ENCODE data around the gene FGGY. TPM values are rescaled to one million over a fixed set of nuclear protein-coding genes. Genes with fewer than 3 reads are reported as not detected.

FGGY gene
- total RNA-seq, 1 experiment from 2014 or later, result 14.6 TPM

GRCh38 chr1:59436637-59437036, 139.7 kb downstream of the FGGY start:
- Histone ChIP-seq H2BK15ac (ENCODE audit: low read depth, low read length) (no peak overlapping the region), H3K79me2 (ENCODE audit: insufficient read depth, low read length) (no peaks in the 10 kb centered on the region), H3K9ac (ENCODE audit: extremely low read depth, insufficient read length, low read length) (no peak overlapping the region), H3K14ac (ENCODE audit: insufficient read depth, low read length) (no peak overlapping the region), H2BK20ac (ENCODE audit: low read depth, low read length, poor library complexity, severe bottlenecking) (no peak overlapping the region), H3K4ac (ENCODE audit: low read depth, low read length) (no peak overlapping the region), H3T11ph (ENCODE audit: low read length) (no peak overlapping the region), H4K5ac (ENCODE audit: insufficient read length, low read depth, low read length) (no peak overlapping the region), H3K18ac (ENCODE audit: insufficient read length, low read depth, low read length) (no peak overlapping the region), H4K91ac (ENCODE audit: insufficient read length, low read depth, low read length) (no peak overlapping the region), H3K27me3 (ENCODE audit: insufficient read depth, low read length) (no peaks in the 10 kb centered on the region), H3K23me2 (ENCODE audit: insufficient read length, low read depth, low read length, poor library complexity, severe bottlenecking) (no peaks in the 10 kb centered on the region), H2AK5ac (ENCODE audit: insufficient read length, low read length) (no peak overlapping the region), H4K20me1 (ENCODE audit: control insufficient read depth, insufficient read depth, insufficient read length) (no peaks in the 10 kb centered on the region), H2BK12ac (ENCODE audit: insufficient read length, low read depth, low read length) (no peak overlapping the region), H3K9me3 (ENCODE audit: control insufficient read depth, low read depth, low read length) (no peaks in the 10 kb centered on the region), H3K4me2 (ENCODE audit: insufficient read depth, insufficient read length, low read length) (no peak overlapping the region), H4K8ac (replicated peaks; ENCODE audit: insufficient read length, low read depth, low read length) (no peak overlapping the region), H2AFZ (ENCODE audit: low read length) (no peak overlapping the region), H2BK120ac (ENCODE audit: low read depth, low read length, poor library complexity, severe bottlenecking) (no peak overlapping the region), H3K79me1 (ENCODE audit: insufficient read depth, low read depth, low read length, poor library complexity, severe bottlenecking) (no peaks in the 10 kb centered on the region), H3K23ac (ENCODE audit: insufficient read length, low read depth, low read length) (no peak overlapping the region), H3K27ac (ENCODE audit: insufficient read length, low read depth, low read length) (no peak overlapping the region), H3K4me1 (ENCODE audit: insufficient read depth, low read length) (peaks cover 2% of the 10 kb centered on the region), H2BK5ac (ENCODE audit: insufficient read length, low read length) (no peak overlapping the region), H3K56ac (ENCODE audit: insufficient read length, low read depth, low read length) (no peak overlapping the region)
- 0 out of 7 replicates have a peak overlapping the region, but pooled peaks of 1 of the 3 experiments have one; percentile 8 for H3K27ac Mint-ChIP-seq
- no peaks in the 10 kb centered on the region for H3K36me3 Mint-ChIP-seq (ENCODE audit: insufficient read depth in 1 of 3, low read depth in 3 of 3)
- WGBS (ENCODE audit: extremely low coverage, insufficient read length, low lambda C conversion rate), result no CpG with 5 or more reads among the region's 2 CpGs
- no peaks in the 10 kb centered on the region for H3K9me3 Mint-ChIP-seq
- no peaks in the 10 kb centered on the region for H3K27me3 Mint-ChIP-seq (ENCODE audit: low read depth)
- peaks cover 30 to 31% of the 10 kb centered on the region in 2 experiments for H3K4me1 Mint-ChIP-seq
- DNase-seq, result no peak
- no peak for TF ChIP-seq CTCF (conservative IDR thresholded peaks at IDR 0.05)
- H3K4me3 Mint-ChIP-seq, result no peak overlapping the region
